ENCODE data around the gene GLI3.

- no peak for TF ChIP-seq CTCF (IDR thresholded peaks at IDR 0.05)
- no peak for TF ChIP-seq POLR2AphosphoS5 (IDR thresholded peaks at IDR 0.05)
- TF ChIP-seq POLR2A (IDR thresholded peaks at IDR 0.05): no peak
These were observed 215.4 kb downstream of the GLI3 start for GRCh38 chr7:42021631-42022030.

Data from suprapubic skin (tissue), 4 donors.